HAP-1 (cell line): ENCODE results near the gene MYL7.

ENCODE experiments used
- DNase-seq, 2 experiments: peaks; one replicate each; pipeline ENCODE4 v3.0.0-alpha.2; 2016 to 2020; ENCODE audit warnings: low spot score in 2 of 2
- H3K27me3 ChIP-seq: fragments of 250-450 bp; sonication (Bioruptor Pico); 2 replicates; pipeline ENCODE4 v1.5.1; 2020; ENCODE audit warnings: low read depth, mild to moderate bottlenecking, moderate library complexity
- H3K36me3 ChIP-seq: fragments of 250-450 bp; sonication (Bioruptor Pico); replicated peaks from 2 replicates; pipeline ENCODE4 v1.5.1; 2020; ENCODE audit warnings: mild to moderate bottlenecking
- H3K4me1 ChIP-seq: fragments of 250-450 bp; sonication (Bioruptor Pico); 2 replicates; pipeline ENCODE4 v1.5.1; 2020; ENCODE audit warnings: mild to moderate bottlenecking
- H3K4me3 ChIP-seq: fragments of 250-450 bp; sonication (Bioruptor Pico); 2 replicates; pipeline ENCODE4 v1.5.1; 2020; ENCODE audit warnings: mild to moderate bottlenecking, moderate library complexity
- H3K9me3 ChIP-seq: fragments of 250-450 bp; sonication (Bioruptor Pico); 2 replicates; pipeline ENCODE4 v1.5.1; 2020; ENCODE audit warnings: mild to moderate bottlenecking, moderate library complexity
- in situ Hi-C: fragments of 300-500 bp; cut with MboI; formaldehyde crosslinking; loops from 3 replicates; pipeline ENCODE4 v1.14.3; 2020; ENCODE audit warnings: low sequenced_read_pairs, inconsistent platforms, mixed read lengths

Gene MYL7

GRCh38 chr7:44103923-44104859 lies 36.9 kb downstream of the MYL7 start, which contains the start of gene AEBP1:
Gene AEBP1 (plus strand): TSS chr7:44104345. CDS start chr7:44104666, 321 bp downstream.
- Histone ChIP-seq H3K4me1 (no peaks in the 10 kb centered on the region), H3K4me3 (no peak within 1 kb of the TSS), H3K9me3 (no peaks in the 10 kb centered on the region), H3K27me3 (no peaks in the 10 kb centered on the region), H3K36me3 (no peaks in the 10 kb centered on the region)
- no peak for DNase-seq
- in situ Hi-C loops, result no loop called here

GRCh38 chr7:44103566-44103922 lies 37.6 kb downstream of the MYL7 start:
- DNase-seq, result no peak
- Histone ChIP-seq H3K4me1 (no peaks in the 10 kb centered on the region), H3K9me3 (no peaks in the 10 kb centered on the region), H3K36me3 (no peaks in the 10 kb centered on the region), H3K27me3 (no peaks in the 10 kb centered on the region), H3K4me3 (no peak overlapping the region)
- in situ Hi-C loops, result no loop called here

GRCh38 chr7:44102846-44103565 lies 38.1 kb downstream of the MYL7 start:
- H3K4me1 ChIP-seq, result no peaks in the 10 kb centered on the region
- in situ Hi-C loops, result no loop called here

GRCh38 chr7:44101966-44102845 lies 38.9 kb downstream of the MYL7 start:
- no peaks in the 10 kb centered on the region for H3K36me3 ChIP-seq
- no peaks in the 10 kb centered on the region for H3K4me1 ChIP-seq
- DNase-seq, result no peak
- in situ Hi-C loops, result no loop called here
- H3K4me3 ChIP-seq, result no peak overlapping the region
- H3K9me3 ChIP-seq, result no peaks in the 10 kb centered on the region
- no peaks in the 10 kb centered on the region for H3K27me3 ChIP-seq

More at GRCh38 chr7:44102846-44103565, 38.1 kb downstream of the MYL7 start:
- H3K27me3 ChIP-seq, result no peaks in the 10 kb centered on the region
- DNase-seq, result no peak
- no peak overlapping the region for H3K4me3 ChIP-seq
- H3K36me3 ChIP-seq, result no peaks in the 10 kb centered on the region
- no peaks in the 10 kb centered on the region for H3K9me3 ChIP-seq

GRCh38 chr7:44101303-44101965 lies 39.7 kb downstream of the MYL7 start:
- no peaks in the 10 kb centered on the region for H3K36me3 ChIP-seq
- in situ Hi-C loops, result no loop called here
- no peaks in the 10 kb centered on the region for H3K4me1 ChIP-seq
- DNase-seq, result no peak
- H3K9me3 ChIP-seq, result no peaks in the 10 kb centered on the region
- no peak overlapping the region for H3K4me3 ChIP-seq
- H3K27me3 ChIP-seq, result no peaks in the 10 kb centered on the region

- Histone ChIP-seq H3K9me3 (no peaks in the 10 kb centered on the region), H3K36me3 (no peaks in the 10 kb centered on the region), H3K27me3 (no peaks in the 10 kb centered on the region), H3K4me1 (no peaks in the 10 kb centered on the region), H3K4me3 (no peak overlapping the region)
- no peak for DNase-seq
- in situ Hi-C loops, result no loop called here
Observed at GRCh38 chr7:44100458-44101302, 40.5 kb downstream of the MYL7 start.

- Histone ChIP-seq H3K9me3 (no peaks in the 10 kb centered on the region), H3K4me3 (no peak overlapping the region), H3K4me1 (no peaks in the 10 kb centered on the region), H3K36me3 (no peaks in the 10 kb centered on the region), H3K27me3 (no peaks in the 10 kb centered on the region)
- in situ Hi-C loops, result no loop called here
- no peak for DNase-seq
Observed at GRCh38 chr7:44099669-44100068, 41.5 kb downstream of the MYL7 start.

- no peak for DNase-seq
- no peaks in the 10 kb centered on the region for H3K4me1 ChIP-seq
- H3K36me3 ChIP-seq, result no peaks in the 10 kb centered on the region
- no peaks in the 10 kb centered on the region for H3K9me3 ChIP-seq
- in situ Hi-C loops, result no loop called here
- no peak overlapping the region for H3K4me3 ChIP-seq
- H3K27me3 ChIP-seq, result no peaks in the 10 kb centered on the region
Observed at GRCh38 chr7:44098092-44099068, 42.8 kb downstream of the MYL7 start.

GRCh38 chr7:44097064-44097932 lies 43.8 kb downstream of the MYL7 start:
- DNase-seq, result no peak
- H3K4me1 ChIP-seq, result no peaks in the 10 kb centered on the region

GRCh38 chr7:44096326-44096881 lies 44.7 kb downstream of the MYL7 start:
- Histone ChIP-seq H3K36me3 (no peaks in the 10 kb centered on the region), H3K4me1 (no peaks in the 10 kb centered on the region), H3K4me3 (no peak overlapping the region), H3K9me3 (no peaks in the 10 kb centered on the region), H3K27me3 (no peaks in the 10 kb centered on the region)
- DNase-seq, result no peak
- in situ Hi-C loops, result no loop called here

More at GRCh38 chr7:44097064-44097932, 43.8 kb downstream of the MYL7 start:
- in situ Hi-C loops, result no loop called here
- Histone ChIP-seq H3K27me3 (no peaks in the 10 kb centered on the region), H3K4me3 (no peak overlapping the region), H3K9me3 (no peaks in the 10 kb centered on the region), H3K36me3 (no peaks in the 10 kb centered on the region)

- Histone ChIP-seq H3K4me1 (no peaks in the 10 kb centered on the region), H3K27me3 (no peaks in the 10 kb centered on the region), H3K36me3 (no peaks in the 10 kb centered on the region), H3K4me3 (no peak overlapping the region), H3K9me3 (no peaks in the 10 kb centered on the region)
- no peak for DNase-seq
- in situ Hi-C loops, result no loop called here
Observed at GRCh38 chr7:44095781-44096180, 45.4 kb downstream of the MYL7 start.
